Activated CD8-positive, alpha-beta memory T cell treated with anti-CD3 and anti-CD28 coated beads, Interleukin-2, amount 50 U/mL, for 24 hours (primary cell): Measurements from ENCODE around the gene GDA.

Source experiments
- DNase-seq: peaks from one replicate; pipeline ENCODE4 v3.0.0-alpha.2; 2020; ENCODE audit errors: extremely low read depth

GDA gene

GRCh38 chr9:72150127-72150526 is 887 bp downstream of the GDA start:
- no peak for DNase-seq

- DNase-seq: no peak
Measured at GRCh38 chr9:72150661-72151060, 1.4 kb downstream of the GDA start.

GRCh38 chr9:72151104-72151503 is 1.9 kb downstream of the GDA start:
- DNase-seq: no peak

- DNase-seq: no peak
Measured at GRCh38 chr9:72154468-72155285, 5.4 kb downstream of the GDA start.

- DNase-seq: no peak
Measured at GRCh38 chr9:72155301-72155700, 6.1 kb downstream of the GDA start.

- no peak for DNase-seq
Measured at GRCh38 chr9:72156586-72156985, 7.3 kb downstream of the GDA start.

- no peak for DNase-seq
Measured at GRCh38 chr9:72158680-72159079, 9.4 kb downstream of the GDA start.

GRCh38 chr9:72160446-72161123 is 11.3 kb downstream of the GDA start:
- no peak for DNase-seq

GRCh38 chr9:72165326-72165725 is 16.1 kb downstream of the GDA start:
- DNase-seq: no peak

GRCh38 chr9:72165821-72166547 is 16.7 kb downstream of the GDA start:
- DNase-seq: no peak

GRCh38 chr9:72168075-72168474 is 18.8 kb downstream of the GDA start:
- no peak for DNase-seq

GRCh38 chr9:72169178-72169577 is 19.9 kb downstream of the GDA start:
- DNase-seq: no peak

- DNase-seq: no peak
Measured at GRCh38 chr9:72173080-72173479, 23.8 kb downstream of the GDA start.

GRCh38 chr9:72185561-72185960 is 36.3 kb downstream of the GDA start:
- DNase-seq: no peak

- no peak for DNase-seq
Measured at GRCh38 chr9:72187121-72187695, 38.0 kb downstream of the GDA start.

GRCh38 chr9:72188232-72188631 is 39.0 kb downstream of the GDA start:
- DNase-seq: no peak

- no peak for DNase-seq
Measured at GRCh38 chr9:72193478-72193881, 44.2 kb downstream of the GDA start.

GRCh38 chr9:72199238-72199637 is 50.0 kb downstream of the GDA start:
- DNase-seq: no peak

- DNase-seq: no peak
Measured at GRCh38 chr9:72200452-72200851, 51.2 kb downstream of the GDA start.

GRCh38 chr9:72202009-72202408 is 52.8 kb downstream of the GDA start:
- no peak for DNase-seq

GRCh38 chr9:72203205-72203803 is 54.1 kb downstream of the GDA start:
- DNase-seq: no peak

- DNase-seq: no peak
Measured at GRCh38 chr9:72204062-72204461, 54.8 kb downstream of the GDA start.
